ENCODE results near the gene ESR2.

DNA sequence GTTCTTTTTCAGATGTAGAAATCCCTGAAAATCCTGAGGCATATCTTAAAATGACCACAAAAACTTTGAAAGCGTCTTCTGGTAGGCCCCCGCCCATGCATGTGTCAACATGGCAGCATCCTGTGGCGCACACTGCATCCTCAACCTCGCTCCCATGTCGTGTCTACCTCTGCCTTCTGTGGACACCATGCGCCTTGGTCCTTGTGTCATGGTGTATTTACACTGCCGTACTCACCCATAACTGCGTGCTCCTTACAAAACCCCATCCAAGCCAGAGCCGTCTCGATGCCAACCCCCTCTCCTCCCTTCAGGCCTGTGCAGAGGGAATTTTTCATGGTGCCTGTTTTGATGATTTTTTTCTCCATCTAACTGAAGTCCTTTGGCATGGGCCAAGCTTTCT lies 78.9 kb downstream of the ESR2 start:
- TF ChIP-seq CTCF (IDR thresholded peaks at IDR 0.05; ENCODE audit: poor library complexity) (no peak), EZH2phosphoT487 (IDR thresholded peaks at IDR 0.05; ENCODE audit: low read depth, severe bottlenecking, unreplicated experiment) (no peak)

Measured in hepatocyte (in vitro differentiated cells).